Mucosa of descending colon (tissue), 3 donors: ENCODE results near the gene TTC23. TPM values are rescaled to one million over a fixed set of nuclear protein-coding genes. Genes with fewer than 3 reads are reported as not detected.

Source experiments
- ATAC-seq: fragments of 200-7000 bp; cut with Tn5 transposase; one replicate; pipeline ENCODE4 v1.9.1; 2020; ENCODE audit warnings: mild to moderate bottlenecking, moderate library complexity
- DNase-seq, 3 donors: peaks; one replicate each; pipeline ENCODE4 v3.0.0-alpha.2; 2020
- H3K36me3 ChIP-seq: fragments of 200-600 bp; one replicate; pipeline ENCODE4 v1.8.0; 2021; ENCODE audit warnings: low read depth, mild to moderate bottlenecking
- H3K4me1 ChIP-seq: fragments of 200-600 bp; one replicate; pipeline ENCODE4 v1.8.0; 2021; ENCODE audit warnings: low read depth, mild to moderate bottlenecking
- H3K4me3 ChIP-seq: fragments of 200-600 bp; one replicate; pipeline ENCODE4 v1.8.0; 2021; ENCODE audit warnings: mild to moderate bottlenecking
- H3K9me3 ChIP-seq: fragments of 200-600 bp; one replicate; pipeline ENCODE4 v1.8.0; 2021; ENCODE audit warnings: mild to moderate bottlenecking
- intact Hi-C, 2 donors: fragments of 100-400 bp; cut with DNase I in 1 of 2; cut with micrococcal nuclease in 1 of 2; formaldehyde crosslinking; loops; one replicate each; pipeline versions ENCODE4 v1.11.0 to v1.11.1; 2022; cut with DNase I, micrococcal nuclease
- total RNA-seq, 3 donors: library from RNA; stranded (reverse); fragmentation: NEBNext Ultra II Directional in 2 of 3; extraction: Animal tissue kit (Norgen Biotek cat#: 25700) in 2 of 3; gene quantifications; one replicate each; pipeline versions ENCODE4 v1.2.1 to v1.2.4, GENCODE V29; 2021 to 2023
- TF ChIP-seq, protein P1 (sequence below): fragments of 200-600 bp; IDR thresholded peaks from one replicate; pipeline ENCODE4 v1.8.0; 2022; ENCODE audit warnings: antibody characterized with exemption, mild to moderate bottlenecking
- donor health status: DM: no; HTN: no; CAD: no; lungs with moderate emphysema.
- donor health status: DM: no; HTN: no; CAD: no.
- donor health status: DM: no; HTN: yes; CAD: no.

The TTC23 gene
- total RNA-seq, 3 donors from 2014 or later, result 17.1 to 26.8 (median 19.6) TPM

DNA sequence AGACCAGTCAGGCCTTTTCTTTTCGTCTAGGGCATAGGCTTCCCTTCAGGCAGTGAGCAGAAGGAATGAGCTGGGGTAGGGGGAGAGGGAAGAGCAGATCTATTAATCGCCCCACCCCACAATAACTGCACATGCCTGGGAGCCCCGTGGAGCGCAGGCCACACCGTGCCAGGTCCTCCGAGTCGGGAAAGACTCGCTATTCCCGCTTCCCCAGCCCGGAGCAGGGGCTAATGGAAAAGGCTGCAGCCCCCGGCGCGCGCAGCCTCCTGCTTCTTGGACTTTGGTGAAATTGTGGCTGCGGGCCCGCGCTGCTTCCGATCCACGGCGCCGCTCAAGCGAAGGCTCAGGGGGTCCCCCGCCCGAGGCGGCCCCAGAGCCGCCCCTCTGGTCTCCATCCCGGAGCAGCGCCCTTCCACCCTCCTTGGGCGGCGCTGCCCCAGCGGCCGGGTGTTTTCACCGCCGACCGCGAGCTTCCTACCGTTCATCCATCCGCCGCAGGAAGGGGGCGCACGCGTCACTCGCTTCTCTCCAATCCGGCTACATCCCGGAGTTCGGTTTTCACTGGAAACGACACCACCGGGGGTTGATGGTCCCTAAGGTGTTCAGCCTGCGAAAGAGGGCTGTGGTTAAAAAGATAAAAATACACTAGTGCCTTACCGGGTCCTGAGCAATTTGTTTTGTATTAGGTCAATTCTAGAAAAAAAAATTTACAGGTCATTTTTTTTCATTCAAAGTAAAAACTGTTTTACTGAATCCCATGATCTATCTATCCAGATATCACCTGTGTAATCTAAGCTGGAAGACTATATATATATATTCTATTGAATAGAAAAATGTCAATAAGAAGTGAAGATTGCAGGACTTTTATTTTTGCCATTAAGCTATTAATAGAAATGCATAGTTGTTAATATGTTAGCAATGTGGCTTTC, 148.9 kb downstream of the TTC23 start:
- H3K36me3 ChIP-seq, result no peaks in the 10 kb centered on the region
- H3K4me1 ChIP-seq, result peaks cover 3% of the 10 kb centered on the region
- H3K4me3 ChIP-seq, result no peak overlapping the region
- TF ChIP-seq, protein P1, sequence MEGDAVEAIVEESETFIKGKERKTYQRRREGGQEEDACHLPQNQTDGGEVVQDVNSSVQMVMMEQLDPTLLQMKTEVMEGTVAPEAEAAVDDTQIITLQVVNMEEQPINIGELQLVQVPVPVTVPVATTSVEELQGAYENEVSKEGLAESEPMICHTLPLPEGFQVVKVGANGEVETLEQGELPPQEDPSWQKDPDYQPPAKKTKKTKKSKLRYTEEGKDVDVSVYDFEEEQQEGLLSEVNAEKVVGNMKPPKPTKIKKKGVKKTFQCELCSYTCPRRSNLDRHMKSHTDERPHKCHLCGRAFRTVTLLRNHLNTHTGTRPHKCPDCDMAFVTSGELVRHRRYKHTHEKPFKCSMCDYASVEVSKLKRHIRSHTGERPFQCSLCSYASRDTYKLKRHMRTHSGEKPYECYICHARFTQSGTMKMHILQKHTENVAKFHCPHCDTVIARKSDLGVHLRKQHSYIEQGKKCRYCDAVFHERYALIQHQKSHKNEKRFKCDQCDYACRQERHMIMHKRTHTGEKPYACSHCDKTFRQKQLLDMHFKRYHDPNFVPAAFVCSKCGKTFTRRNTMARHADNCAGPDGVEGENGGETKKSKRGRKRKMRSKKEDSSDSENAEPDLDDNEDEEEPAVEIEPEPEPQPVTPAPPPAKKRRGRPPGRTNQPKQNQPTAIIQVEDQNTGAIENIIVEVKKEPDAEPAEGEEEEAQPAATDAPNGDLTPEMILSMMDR, result peak; percentile 55
- intact Hi-C loops, result loop anchor here in 1 of 2 donors (10.0 kb wide), 1 partner anchor 74 kb away; no protein-coding TSS in a partner anchor
- H3K9me3 ChIP-seq, result no peaks in the 10 kb centered on the region
- ATAC-seq, result peak; percentile 54
- peak; percentile 71 to 90 (median 84) for DNase-seq

DNA sequence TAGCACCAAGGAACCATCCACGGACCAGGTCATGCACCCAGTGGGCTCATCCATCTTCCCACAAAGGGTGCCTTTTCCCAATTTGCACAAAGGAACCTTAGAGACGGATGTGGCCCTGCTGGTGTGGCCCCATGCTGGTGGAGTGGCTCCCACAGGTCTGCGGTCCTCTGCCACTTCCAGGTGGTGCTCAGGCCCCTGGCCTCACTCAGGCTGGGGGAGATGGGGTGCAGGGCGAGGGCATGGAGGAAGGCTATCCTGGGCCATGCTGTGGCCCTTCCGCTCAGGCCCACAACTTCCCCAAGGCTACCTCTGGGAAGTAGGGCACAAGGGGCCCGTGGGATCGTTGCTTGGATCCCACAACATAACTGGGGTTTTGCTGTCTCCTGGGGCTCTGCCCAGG, 149.7 kb downstream of the TTC23 start:
- H3K9me3 ChIP-seq, result no peaks in the 10 kb centered on the region
- no peak for ATAC-seq

DNA sequence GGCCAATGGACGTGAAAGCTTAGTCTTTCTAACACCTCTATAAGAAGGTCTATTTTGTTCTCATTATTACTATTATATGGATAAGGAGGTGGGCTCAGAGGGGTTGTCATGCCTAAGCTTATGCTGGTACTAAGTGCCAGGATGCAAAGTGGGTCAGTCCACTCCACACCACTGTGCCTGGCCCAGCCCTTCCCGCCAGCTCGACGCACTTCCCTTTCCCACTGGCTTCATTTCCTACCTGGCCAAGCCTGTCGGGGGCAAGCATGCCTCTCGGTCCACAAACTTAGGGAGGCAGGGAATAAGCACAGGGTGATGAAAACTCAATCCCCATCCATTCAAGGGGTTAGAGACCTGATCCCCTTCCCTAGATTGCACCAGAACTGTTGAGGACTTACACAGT, 150.4 kb downstream of the TTC23 start:
- ATAC-seq, result no peak
- TF ChIP-seq, protein P1, result no peak
- intact Hi-C loops, result no loop called here

More for the DNA sequence above, 149.7 kb downstream of the TTC23 start:
- no peaks in the 10 kb centered on the region for H3K36me3 ChIP-seq
- no peak for DNase-seq
- intact Hi-C loops, result loop anchor here in 1 of 2 donors (10.0 kb wide), 1 partner anchor 75 kb away; no protein-coding TSS in a partner anchor
- H3K4me3 ChIP-seq, result no peak overlapping the region
- TF ChIP-seq, protein P1, result no peak
- H3K4me1 ChIP-seq, result no peaks in the 10 kb centered on the region

DNA sequence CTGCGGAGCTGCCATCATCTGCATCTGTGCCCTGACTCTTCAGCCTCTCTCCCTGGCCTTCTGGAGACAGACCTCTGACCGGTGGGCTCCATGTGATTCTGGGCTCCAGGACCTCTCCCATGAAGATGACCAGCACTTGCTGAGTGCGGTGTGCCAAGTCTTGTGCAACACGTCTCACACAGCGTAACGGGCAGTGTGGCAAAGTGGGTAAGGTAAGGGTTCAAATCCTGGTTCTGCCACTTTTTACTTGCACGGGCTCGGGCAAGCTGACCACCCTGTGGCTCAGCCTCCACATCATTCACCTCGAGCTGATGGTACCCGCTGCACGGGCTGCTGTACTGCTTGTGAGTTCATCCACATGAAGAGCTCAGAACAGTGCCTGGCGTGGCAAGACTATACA, 151.0 kb downstream of the TTC23 start:
- TF ChIP-seq, protein P1, result no peak
- no peaks in the 10 kb centered on the region for H3K4me1 ChIP-seq
- H3K9me3 ChIP-seq, result no peaks in the 10 kb centered on the region
- intact Hi-C loops, result no loop called here
- no peak for DNase-seq
- no peak for ATAC-seq
- no peak overlapping the region for H3K4me3 ChIP-seq
- no peaks in the 10 kb centered on the region for H3K36me3 ChIP-seq

More for the DNA sequence above, 150.4 kb downstream of the TTC23 start:
- Histone ChIP-seq H3K36me3 (no peaks in the 10 kb centered on the region), H3K9me3 (no peaks in the 10 kb centered on the region), H3K4me3 (no peak overlapping the region), H3K4me1 (no peaks in the 10 kb centered on the region)
- DNase-seq, result no peak

DNA sequence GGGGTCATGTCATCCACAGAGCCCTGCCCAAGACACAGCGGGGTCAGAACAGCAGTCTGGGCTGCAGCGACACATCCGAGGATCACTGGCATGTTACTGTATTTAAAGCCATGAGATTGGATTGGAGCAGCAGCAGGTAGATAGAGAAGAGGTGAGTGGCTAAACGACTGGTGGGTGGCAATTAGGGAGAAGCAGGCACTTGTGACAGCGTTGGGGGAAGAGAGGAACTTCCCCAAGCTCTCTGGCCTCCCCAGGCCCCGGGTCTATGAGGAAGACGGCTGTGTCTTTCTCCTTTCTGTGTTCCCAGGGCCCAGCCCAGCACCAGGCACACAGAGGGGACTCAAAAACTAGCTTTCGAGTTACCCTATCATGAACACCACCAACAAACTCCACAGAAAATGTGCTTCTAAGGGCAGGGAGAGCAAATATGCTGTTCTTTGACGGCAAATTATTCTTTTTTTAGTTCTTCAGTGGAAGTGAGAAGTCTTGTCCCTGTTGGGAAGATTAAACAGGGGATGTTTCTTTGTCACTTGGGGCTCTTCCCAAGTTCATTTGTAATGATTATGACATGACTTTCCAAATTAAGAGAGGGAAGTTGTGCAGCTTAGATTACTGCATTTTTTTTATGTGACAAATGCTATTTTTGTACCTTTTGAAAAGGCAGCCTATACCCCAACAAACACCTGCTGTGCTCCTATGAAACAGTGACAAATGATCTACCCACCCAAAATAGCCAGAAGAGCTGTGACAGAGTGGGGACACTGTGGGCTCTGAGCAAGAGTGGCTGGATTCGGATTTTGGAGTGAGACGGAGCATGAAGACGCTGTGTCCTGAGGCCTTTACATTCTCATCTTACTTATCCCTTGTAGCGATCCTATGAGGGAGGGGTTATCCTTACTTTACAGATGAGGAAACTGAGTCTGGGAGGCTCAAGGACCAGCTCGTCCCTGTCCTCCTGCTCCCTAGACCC, 151.7 kb downstream of the TTC23 start:
- TF ChIP-seq, protein P1, result no peak
- Histone ChIP-seq H3K4me3 (no peak overlapping the region), H3K9me3 (no peaks in the 10 kb centered on the region), H3K4me1 (no peaks in the 10 kb centered on the region), H3K36me3 (no peaks in the 10 kb centered on the region)
- ATAC-seq (no peak), DNase-seq (no peak)
- intact Hi-C loops, result no loop called here
